Left forelimb (tissue), 1 donor: Measurements from ENCODE around the gene SLC25A2.

ENCODE experiments used
- DNase-seq: peaks from one replicate; pipeline ENCODE4 v3.0.0-alpha.2; 2018; ENCODE audit warnings: low spot score

The SLC25A2 gene

DNA sequence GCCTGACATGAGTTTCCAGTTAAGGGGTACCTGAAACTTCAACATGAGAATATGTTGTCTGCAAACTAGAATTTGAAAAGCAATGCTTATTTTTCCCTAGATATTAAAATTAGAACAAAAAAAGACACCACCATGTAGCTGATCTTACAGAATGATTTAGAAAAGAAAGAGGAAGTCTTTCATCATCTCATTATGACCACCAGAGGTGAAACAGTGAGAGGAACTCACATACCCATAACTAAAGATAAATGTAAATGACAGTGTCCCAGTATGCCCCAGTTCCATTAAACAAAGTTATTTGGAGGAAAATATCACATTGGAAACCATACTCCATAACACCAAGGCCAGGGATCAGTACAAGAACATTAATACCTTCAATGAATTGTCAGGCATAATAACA lies 9.9 kb upstream of the SLC25A2 start:
- no peak for DNase-seq

DNA sequence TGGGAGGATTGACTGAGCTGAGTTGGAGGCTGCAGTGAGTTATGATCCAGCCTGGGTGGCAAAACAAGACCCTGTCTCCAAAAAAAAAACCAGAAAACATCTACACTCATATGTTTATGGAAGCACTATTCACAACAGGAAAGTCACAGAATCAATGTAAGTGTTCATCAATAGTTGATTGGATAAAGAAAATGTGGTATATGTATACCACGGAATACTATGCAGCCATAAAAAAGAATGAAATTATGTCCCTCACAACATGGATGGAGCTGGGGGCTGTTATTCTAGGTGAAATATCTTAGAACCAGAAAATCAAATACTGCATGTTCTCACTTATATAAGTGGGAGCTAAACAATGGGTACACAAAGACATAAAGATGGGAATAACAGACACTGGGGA lies 2.8 kb upstream of the SLC25A2 start:
- no peak for DNase-seq

DNA sequence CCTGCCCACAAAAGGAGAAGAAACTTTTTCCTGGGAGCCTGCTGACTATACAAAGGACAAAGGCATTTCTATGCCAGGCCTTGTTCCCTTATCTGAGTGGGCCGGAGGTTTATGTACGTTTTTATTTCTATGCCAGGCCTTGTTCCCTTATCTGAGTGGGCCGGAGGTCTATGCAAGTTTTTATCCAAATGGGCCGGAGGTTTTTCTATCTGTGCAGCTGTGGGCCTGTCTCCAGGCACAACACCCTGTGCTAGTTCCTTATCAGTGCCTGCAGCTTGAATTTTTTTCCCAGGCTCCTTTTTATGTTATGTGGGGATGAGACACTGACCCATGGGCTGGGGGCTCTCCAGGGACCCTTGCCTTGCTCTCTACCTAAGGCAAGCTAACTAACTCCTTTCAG lies 5.5 kb downstream of the SLC25A2 start:
- no peak for DNase-seq

DNA sequence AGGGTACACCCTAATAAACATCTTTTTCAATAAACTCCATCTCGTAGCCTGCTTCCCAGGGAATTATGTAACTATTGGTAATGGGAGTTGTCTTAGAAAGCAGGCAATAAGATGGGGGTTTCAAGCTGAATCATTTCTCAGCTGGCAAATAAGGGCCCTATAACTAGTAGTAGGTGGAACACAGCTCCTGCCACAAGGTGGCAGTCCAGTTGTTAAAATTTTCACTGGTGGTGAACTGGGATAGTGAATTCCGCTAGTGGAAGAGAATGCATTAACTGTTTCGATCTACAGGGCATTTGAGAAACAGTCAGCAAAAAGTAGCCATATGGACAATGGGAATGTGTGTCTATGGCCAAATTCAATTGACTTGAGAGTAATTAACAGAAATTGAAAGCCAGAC lies 30.9 kb downstream of the SLC25A2 start:
- DNase-seq, result no peak

DNA sequence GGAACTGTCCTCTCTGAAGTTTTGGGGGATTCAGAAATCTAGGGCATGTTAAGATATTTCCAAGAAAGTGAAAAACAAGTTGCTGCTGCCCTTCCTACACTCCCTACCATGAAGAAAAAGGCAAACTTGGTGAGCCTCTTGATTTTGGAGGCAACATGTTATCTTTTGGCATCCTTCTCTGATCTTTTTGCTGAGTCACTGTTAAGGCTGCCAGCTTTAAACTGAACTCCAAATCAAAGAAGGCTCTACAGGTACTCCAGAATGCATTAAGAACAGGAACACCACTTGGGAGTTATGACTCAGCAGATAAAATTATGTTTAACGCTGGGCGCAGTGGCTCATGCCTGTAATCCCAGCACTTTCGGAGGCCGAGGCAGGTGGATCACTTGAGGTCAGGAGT lies 34.7 kb downstream of the SLC25A2 start:
- DNase-seq, result no peak

DNA sequence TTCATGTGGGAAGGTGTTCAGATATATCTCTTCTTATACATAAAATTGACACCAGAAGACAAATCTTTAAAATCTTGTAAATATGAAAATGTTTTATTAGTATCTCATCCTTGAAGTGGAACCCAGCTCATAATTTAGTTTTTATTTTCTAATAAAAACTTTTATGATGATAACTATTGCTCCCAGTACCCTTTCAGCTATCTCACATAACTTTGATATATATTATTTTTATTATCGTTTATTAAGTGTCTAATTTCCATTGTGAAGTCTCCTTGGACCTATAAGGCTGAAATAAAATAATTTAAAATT lies 42.7 kb downstream of the SLC25A2 start:
- DNase-seq, result no peak

DNA sequence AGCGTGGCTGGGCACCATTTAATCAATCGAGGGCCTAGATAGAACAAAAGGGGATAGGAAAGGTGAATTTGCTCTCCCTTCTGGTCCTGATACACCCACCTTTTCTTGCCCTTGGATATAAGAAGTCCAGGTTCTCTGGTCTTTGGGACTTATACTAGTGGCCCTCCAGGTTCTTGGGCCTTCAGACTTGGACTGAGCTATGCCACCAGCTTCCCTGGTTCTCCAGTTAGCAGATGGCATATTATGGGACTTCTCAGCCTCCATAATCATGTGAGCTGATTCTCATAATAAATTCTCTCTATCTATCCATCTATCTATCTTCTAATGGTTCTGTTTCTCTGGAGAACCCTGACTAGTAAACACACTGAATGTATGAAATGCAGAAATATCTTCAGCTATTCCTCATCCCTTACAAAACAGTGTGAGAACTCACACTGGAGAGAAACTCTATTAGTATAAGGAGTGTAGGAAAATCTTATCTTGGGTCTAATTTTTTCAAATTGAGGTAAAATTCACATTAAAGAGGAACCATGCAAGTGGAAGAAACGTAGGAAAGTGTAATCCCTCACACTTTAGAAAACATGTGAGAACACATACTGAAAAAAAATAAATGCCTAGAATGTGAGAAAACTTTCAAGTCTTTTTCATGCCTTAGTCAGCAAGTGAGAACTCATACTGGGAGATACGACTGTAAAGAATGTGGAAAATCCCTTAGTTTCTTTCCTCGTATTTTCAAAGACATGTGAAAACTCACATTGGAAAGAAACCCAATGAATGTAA lies 43.2 kb downstream of the SLC25A2 start:
- no peak for DNase-seq

DNA sequence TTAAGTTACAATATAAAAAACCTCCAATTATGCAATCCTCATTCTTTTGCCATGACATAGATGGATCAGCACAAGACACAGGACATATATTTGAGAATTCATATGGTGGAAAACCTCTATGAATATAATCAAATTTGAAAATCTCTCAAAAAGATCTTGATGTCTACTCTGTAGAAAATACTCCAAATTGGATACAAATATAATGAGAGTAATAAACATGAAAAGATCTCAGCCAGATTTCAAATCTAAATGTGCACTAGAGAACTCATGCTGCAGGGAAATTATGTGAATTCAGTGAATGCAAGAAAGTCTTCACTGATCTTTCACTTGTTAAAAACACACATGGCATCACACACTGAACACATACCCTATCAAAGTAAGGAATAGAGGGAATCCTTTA lies 44.9 kb downstream of the SLC25A2 start:
- no peak for DNase-seq

DNA sequence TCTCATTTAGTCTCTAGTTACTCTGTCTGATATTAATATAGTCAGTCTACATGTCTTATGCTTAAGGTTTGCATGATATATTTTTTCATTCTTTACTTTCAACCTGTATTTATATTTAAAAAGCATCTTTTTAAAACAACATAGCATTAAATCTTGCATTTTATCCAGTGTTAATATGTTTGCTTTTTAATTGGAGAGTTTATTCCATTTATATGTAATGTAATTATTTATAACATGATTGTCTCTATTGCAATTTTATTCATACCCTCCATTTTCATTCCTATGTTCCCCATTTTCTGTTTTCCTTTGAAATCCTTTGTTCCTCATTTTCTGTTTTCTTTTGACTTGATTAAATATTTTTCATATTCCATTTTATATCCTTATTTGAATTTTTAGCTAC lies 45.4 kb downstream of the SLC25A2 start:
- DNase-seq, result no peak
